ENCODE results near the gene GAB2. TPM values are rescaled to one million over a fixed set of nuclear protein-coding genes. Genes with fewer than 3 reads are reported as not detected.

The GAB2 gene
- polyA plus RNA-seq, 2 of the 4 experiments (the other 2 are of a cell fraction), result 2.8 to 4.7 TPM

DNA sequence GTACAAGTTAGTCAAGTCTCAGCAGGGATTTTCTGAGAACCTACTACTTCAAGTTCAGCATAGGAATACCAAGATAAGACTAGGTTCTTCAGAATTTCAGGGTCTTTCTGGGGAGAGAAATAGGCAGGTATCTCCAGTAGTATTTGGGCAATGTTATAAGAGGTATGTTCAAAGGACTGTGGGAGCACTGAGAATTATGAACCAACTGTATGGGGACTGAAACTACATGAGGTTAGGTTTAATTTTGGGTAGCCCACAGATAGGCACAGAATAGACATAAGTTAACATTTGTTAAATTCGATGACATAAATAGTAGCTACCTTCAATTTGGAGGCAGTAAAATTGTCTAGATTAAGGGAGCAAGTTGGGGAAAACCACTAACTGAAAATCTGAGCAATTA, 9.2 kb upstream of the GAB2 start:
- peaks cover 12% of the 10 kb centered on the region for H3K4me1 ChIP-seq
- WGBS (ENCODE audit: missing lambda C conversion rate), result 70% methylated on average over 1 of the region's 1 CpG
- H3K27ac ChIP-seq, result no peak overlapping the region
- ChIA-PET POLR2A (no interaction called here), CTCF (interaction anchor here (1.3 kb wide), 1 partner anchor 9 kb away, joined by 3 read pairs; the partner anchor contains the start of gene GAB2)
- H3K4me2 ChIP-seq, result no peak overlapping the region
- DNase-seq (ENCODE audit: low read depth in 1 of 2, low spot score in 1 of 2) (no peak), FAIRE-seq (no peak), ATAC-seq (no peak)
- TF ChIP-seq TFCP2L1 (CRISPR knock-in tag; IDR thresholded peaks at IDR 0.05) (no peak), MYC (IDR thresholded peaks at IDR 0.05; ENCODE audit: borderline replicate concordance, low read length) (no peak), FOXS1 (CRISPR knock-in tag; IDR thresholded peaks at IDR 0.05) (no peak), FOSB (CRISPR knock-in tag; IDR thresholded peaks at IDR 0.05) (no peak), GATA3 (IDR thresholded peaks at IDR 0.05; ENCODE audit: borderline replicate concordance) (no peak), ESRRA (IDR thresholded peaks at IDR 0.05; ENCODE audit: borderline replicate concordance, low read length) (no peak), EHF (CRISPR knock-in tag; IDR thresholded peaks at IDR 0.05) (no peak), CEBPB (IDR thresholded peaks at IDR 0.05) (no peak), ZC3H11A (IDR thresholded peaks at IDR 0.05) (no peak), JUN (IDR thresholded peaks at IDR 0.05) (no peak), CHD4 (IDR thresholded peaks at IDR 0.05; ENCODE audit: borderline replicate concordance) (no peak)
- TF ChIP-seq, protein P1, sequence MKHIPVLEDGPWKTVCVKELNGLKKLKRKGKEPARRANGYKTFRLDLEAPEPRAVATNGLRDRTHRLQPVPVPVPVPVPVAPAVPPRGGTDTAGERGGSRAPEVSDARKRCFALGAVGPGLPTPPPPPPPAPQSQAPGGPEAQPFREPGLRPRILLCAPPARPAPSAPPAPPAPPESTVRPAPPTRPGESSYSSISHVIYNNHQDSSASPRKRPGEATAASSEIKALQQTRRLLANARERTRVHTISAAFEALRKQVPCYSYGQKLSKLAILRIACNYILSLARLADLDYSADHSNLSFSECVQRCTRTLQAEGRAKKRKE (CRISPR knock-in tag; IDR thresholded peaks at IDR 0.05; ENCODE audit: low read depth), result no peak
- TF ChIP-seq, protein P2, sequence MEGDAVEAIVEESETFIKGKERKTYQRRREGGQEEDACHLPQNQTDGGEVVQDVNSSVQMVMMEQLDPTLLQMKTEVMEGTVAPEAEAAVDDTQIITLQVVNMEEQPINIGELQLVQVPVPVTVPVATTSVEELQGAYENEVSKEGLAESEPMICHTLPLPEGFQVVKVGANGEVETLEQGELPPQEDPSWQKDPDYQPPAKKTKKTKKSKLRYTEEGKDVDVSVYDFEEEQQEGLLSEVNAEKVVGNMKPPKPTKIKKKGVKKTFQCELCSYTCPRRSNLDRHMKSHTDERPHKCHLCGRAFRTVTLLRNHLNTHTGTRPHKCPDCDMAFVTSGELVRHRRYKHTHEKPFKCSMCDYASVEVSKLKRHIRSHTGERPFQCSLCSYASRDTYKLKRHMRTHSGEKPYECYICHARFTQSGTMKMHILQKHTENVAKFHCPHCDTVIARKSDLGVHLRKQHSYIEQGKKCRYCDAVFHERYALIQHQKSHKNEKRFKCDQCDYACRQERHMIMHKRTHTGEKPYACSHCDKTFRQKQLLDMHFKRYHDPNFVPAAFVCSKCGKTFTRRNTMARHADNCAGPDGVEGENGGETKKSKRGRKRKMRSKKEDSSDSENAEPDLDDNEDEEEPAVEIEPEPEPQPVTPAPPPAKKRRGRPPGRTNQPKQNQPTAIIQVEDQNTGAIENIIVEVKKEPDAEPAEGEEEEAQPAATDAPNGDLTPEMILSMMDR (IDR thresholded peaks at IDR 0.05), result no peak
- H3K4me3 ChIP-seq, result no peak overlapping the region
- H3K9me3 ChIP-seq, result no peaks in the 10 kb centered on the region

DNA sequence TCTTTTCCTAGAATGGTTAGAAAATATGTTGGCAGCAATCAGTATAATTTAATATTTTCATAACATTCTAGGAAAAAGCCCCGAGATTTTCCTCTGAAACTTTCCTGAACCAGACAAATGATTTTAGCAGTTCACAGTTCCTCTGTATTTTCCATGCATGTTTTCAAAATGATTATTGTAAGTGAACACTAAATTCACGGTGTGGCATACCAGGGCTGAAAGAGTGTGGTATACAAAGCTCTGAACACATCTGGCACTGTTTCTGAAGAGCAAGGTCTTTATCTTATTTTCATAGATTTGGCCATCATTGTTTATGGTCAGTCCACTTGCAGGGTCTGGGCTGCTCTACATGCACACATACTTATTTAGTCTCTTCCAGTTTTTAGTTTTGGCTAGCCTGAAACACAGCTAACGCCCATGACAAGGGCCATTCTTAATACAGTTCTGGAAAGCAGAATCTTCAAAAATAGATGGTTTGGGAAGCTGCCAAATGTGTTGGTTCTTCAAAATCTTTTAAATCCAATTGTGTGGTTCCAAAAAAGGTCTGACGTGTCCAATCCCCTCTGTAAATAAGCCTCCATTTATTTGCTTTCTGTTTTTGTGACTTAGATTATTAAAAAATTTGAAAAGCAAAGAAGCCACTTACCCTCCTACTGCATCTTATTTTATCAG, 7.9 kb upstream of the GAB2 start:
- Histone ChIP-seq H3K4me1 (peaks cover 16% of the 10 kb centered on the region), H3K27ac (no peak overlapping the region; a peak in 1 of 6 replicates), H3K4me3 (no peak overlapping the region), H3K4me2 (no peak overlapping the region), H3K9me3 (no peaks in the 10 kb centered on the region)
- WGBS (ENCODE audit: missing lambda C conversion rate), result 91% methylated on average over 4 of the region's 4 CpGs
- no peak for DNase-seq (ENCODE audit: low read depth in 1 of 2, low spot score in 1 of 2)
- TF ChIP-seq, protein P3, sequence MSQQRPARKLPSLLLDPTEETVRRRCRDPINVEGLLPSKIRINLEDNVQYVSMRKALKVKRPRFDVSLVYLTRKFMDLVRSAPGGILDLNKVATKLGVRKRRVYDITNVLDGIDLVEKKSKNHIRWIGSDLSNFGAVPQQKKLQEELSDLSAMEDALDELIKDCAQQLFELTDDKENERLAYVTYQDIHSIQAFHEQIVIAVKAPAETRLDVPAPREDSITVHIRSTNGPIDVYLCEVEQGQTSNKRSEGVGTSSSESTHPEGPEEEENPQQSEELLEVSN (IDR thresholded peaks at IDR 0.05; ENCODE audit: borderline replicate concordance, low read depth), result no peak
- TF ChIP-seq TP53 (CRISPR knock-in tag; IDR thresholded peaks at IDR 0.05) (no peak), SREBF2 (IDR thresholded peaks at IDR 0.05) (no peak), FOXS1 (CRISPR knock-in tag; IDR thresholded peaks at IDR 0.05) (no peak), NPAS2 (CRISPR knock-in tag; IDR thresholded peaks at IDR 0.05; ENCODE audit: borderline replicate concordance) (no peak), RFX5 (IDR thresholded peaks at IDR 0.05) (no peak), MAZ (IDR thresholded peaks at IDR 0.05; ENCODE audit: borderline replicate concordance, low read depth, low read length) (no peak), ZSCAN20 (CRISPR knock-in tag; IDR thresholded peaks at IDR 0.05) (no peak), SMC3 (IDR thresholded peaks at IDR 0.05) (no peak), NR3C1 (IDR thresholded peaks at IDR 0.05) (no peak), ZNF302 (CRISPR knock-in tag; IDR thresholded peaks at IDR 0.05) (no peak), BHLHE40 (IDR thresholded peaks at IDR 0.05; ENCODE audit: low read depth, low read length) (no peak), MAFK (IDR thresholded peaks at IDR 0.05; ENCODE audit: partially characterized antibody) (no peak), HDAC2 (IDR thresholded peaks at IDR 0.05) (no peak), NFE2L2 (conservative IDR thresholded peaks at IDR 0.05; ENCODE audit: low read length) (no peak), FOSL2 (IDR thresholded peaks at IDR 0.05) (no peak), FOSL2 (CRISPR knock-in tag; IDR thresholded peaks at IDR 0.05) (no peak), CEBPB (IDR thresholded peaks at IDR 0.05) (no peak)
- TF ChIP-seq, protein P4, sequence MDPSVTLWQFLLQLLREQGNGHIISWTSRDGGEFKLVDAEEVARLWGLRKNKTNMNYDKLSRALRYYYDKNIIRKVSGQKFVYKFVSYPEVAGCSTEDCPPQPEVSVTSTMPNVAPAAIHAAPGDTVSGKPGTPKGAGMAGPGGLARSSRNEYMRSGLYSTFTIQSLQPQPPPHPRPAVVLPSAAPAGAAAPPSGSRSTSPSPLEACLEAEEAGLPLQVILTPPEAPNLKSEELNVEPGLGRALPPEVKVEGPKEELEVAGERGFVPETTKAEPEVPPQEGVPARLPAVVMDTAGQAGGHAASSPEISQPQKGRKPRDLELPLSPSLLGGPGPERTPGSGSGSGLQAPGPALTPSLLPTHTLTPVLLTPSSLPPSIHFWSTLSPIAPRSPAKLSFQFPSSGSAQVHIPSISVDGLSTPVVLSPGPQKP (IDR thresholded peaks at IDR 0.05; ENCODE audit: low read depth, low read length), result no peak
- TF ChIP-seq, protein P5, sequence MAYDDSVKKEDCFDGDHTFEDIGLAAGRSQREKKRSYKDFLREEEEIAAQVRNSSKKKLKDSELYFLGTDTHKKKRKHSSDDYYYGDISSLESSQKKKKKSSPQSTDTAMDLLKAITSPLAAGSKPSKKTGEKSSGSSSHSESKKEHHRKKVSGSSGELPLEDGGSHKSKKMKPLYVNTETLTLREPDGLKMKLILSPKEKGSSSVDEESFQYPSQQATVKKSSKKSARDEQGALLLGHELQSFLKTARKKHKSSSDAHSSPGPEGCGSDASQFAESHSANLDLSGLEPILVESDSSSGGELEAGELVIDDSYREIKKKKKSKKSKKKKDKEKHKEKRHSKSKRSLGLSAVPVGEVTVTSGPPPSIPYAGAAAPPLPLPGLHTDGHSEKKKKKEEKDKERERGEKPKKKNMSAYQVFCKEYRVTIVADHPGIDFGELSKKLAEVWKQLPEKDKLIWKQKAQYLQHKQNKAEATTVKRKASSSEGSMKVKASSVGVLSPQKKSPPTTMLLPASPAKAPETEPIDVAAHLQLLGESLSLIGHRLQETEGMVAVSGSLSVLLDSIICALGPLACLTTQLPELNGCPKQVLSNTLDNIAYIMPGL (CRISPR knock-in tag; IDR thresholded peaks at IDR 0.05; ENCODE audit: borderline replicate concordance), result no peak
- ATAC-seq, result no peak
- ChIA-PET POLR2A (interaction anchor here (0.6 kb wide), 1 partner anchor 165 kb away, joined by 4 read pairs; no protein-coding TSS in a partner anchor), CTCF (interaction anchor here (1.4 kb wide), 1 partner anchor 9 kb away, joined by 3 read pairs; no protein-coding TSS in a partner anchor)
- no peak for FAIRE-seq
